Measurements from ENCODE around the gene DIDO1. TPM values are rescaled to one million over a fixed set of nuclear protein-coding genes. Genes with fewer than 3 reads are reported as not detected.
A peak's percentile ranks its signal among the peaks of the same experiment; 100 is the strongest.

DIDO1 gene
- total RNA-seq, 2 donors from 2014 or later, result 53.5 to 68.3 TPM

DNA sequence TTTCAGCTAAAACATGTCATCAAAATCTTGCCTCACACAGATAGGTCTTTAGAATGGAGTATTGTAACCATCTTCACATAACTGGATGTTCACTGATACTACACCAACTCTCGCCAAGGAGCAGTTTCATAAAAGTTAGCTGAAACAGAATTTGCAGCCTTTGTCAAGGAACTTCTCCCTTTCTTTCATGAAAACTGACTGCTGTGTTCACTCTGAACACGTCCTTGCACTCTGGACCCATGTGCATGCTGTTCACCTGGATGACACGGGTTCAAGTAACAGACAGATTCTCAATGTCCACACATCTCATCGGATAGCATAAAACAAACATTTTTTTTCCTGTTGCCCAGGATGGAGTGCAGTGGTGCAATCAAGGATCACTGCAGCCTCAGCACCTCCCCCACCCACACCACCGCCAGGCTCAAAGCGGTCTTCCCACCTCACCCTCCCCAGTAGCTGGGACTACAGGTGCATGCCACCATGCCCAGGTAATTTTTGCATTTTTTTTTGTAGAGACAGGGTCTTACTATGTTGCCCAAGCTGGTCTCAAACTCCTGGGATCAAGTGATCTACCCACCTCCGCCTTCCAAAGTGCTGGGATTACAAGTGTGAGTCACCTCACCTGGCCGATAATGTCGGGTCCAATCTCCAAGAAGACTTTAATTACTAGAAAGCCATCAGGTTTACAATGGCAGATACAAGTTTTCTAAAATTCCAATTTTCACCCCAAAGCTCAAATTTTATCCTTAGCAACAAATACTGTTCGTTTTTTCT, 9.4 kb downstream of the DIDO1 start:
- Histone ChIP-seq H3K4me1 (ENCODE audit: control insufficient read depth, insufficient read depth, low read length) (peaks cover 18% of the 10 kb centered on the region), H3K9me3 (ENCODE audit: control insufficient read depth, low read length) (no peaks in the 10 kb centered on the region), H3K27ac (ENCODE audit: low read depth, low read length) (peak overlapping the region; percentile 74), H3K27me3 (ENCODE audit: control insufficient read depth, insufficient read depth, low read length, poor library complexity, severe bottlenecking) (no peaks in the 10 kb centered on the region), H3K9ac (ENCODE audit: extremely low read depth, low read length, poor library complexity, severe bottlenecking) (no peak overlapping the region), H3K36me3 (ENCODE audit: control insufficient read depth, insufficient read depth, low read length) (peaks cover 34% of the 10 kb centered on the region), H3K4me3 (ENCODE audit: low read length) (no peak overlapping the region)
- H3K4me1 Mint-ChIP-seq, result peaks cover 64% of the 10 kb centered on the region
- TF ChIP-seq, protein P1, sequence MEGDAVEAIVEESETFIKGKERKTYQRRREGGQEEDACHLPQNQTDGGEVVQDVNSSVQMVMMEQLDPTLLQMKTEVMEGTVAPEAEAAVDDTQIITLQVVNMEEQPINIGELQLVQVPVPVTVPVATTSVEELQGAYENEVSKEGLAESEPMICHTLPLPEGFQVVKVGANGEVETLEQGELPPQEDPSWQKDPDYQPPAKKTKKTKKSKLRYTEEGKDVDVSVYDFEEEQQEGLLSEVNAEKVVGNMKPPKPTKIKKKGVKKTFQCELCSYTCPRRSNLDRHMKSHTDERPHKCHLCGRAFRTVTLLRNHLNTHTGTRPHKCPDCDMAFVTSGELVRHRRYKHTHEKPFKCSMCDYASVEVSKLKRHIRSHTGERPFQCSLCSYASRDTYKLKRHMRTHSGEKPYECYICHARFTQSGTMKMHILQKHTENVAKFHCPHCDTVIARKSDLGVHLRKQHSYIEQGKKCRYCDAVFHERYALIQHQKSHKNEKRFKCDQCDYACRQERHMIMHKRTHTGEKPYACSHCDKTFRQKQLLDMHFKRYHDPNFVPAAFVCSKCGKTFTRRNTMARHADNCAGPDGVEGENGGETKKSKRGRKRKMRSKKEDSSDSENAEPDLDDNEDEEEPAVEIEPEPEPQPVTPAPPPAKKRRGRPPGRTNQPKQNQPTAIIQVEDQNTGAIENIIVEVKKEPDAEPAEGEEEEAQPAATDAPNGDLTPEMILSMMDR (conservative IDR thresholded peaks at IDR 0.05), result no peak
- peaks cover 14% of the 10 kb centered on the region for H3K36me3 Mint-ChIP-seq (ENCODE audit: low read depth)
- peak overlapping the region; percentile 9 for H3K27ac Mint-ChIP-seq
- no peaks in the 10 kb centered on the region for H3K9me3 Mint-ChIP-seq
- DNase-seq, result no peak
- 82 to 92% methylated on average over 10 of the region's 10 CpGs for WGBS, 2 experiments (ENCODE audit: insufficient coverage in 1 of 2, insufficient read length in 1 of 2)
- no peaks in the 10 kb centered on the region for H3K27me3 Mint-ChIP-seq (ENCODE audit: insufficient read depth)
- no peak overlapping the region for H3K4me3 Mint-ChIP-seq

DNA sequence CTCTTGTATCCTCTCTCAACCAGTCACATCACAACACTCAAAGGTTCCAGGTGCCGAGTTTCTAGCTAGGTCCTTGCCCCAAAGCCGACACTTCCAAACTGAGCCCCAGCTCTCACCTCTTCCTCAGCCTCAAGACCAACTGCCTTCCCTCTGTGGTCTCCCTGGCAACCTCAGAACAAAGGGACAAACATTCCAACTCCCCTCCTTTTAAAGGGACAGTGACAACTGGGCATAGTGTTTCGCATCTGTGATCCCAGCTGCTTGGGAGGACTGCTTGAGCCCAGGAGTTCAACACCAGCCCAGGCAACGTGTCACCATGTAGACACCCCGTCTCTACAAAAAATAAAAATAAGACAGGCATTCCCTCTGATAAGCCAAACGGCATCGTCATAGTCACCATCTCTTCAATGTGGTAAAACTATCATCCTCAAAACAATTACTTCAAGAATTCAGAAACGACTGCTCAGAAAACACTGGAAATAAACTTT, 11.3 kb downstream of the DIDO1 start:
- Histone ChIP-seq H3K27ac (ENCODE audit: low read depth, low read length) (peak overlapping the region; percentile 48), H3K9ac (ENCODE audit: extremely low read depth, low read length, poor library complexity, severe bottlenecking) (no peak overlapping the region), H3K27me3 (ENCODE audit: control insufficient read depth, insufficient read depth, low read length, poor library complexity, severe bottlenecking) (no peaks in the 10 kb centered on the region), H3K4me1 (ENCODE audit: control insufficient read depth, insufficient read depth, low read length) (peaks cover 18% of the 10 kb centered on the region), H3K9me3 (ENCODE audit: control insufficient read depth, low read length) (no peaks in the 10 kb centered on the region), H3K4me3 (ENCODE audit: low read length) (no peak overlapping the region), H3K36me3 (ENCODE audit: control insufficient read depth, insufficient read depth, low read length) (peaks cover 53% of the 10 kb centered on the region)
- TF ChIP-seq, protein P1 (conservative IDR thresholded peaks at IDR 0.05), result no peak
- DNase-seq, result peak; percentile 90
- Mint-ChIP-seq H3K4me1 (peaks cover 57% of the 10 kb centered on the region), H3K9me3 (no peaks in the 10 kb centered on the region), H3K4me3 (peak overlapping the region; percentile 46), H3K36me3 (ENCODE audit: low read depth) (peaks cover 32% of the 10 kb centered on the region), H3K27me3 (ENCODE audit: insufficient read depth) (no peaks in the 10 kb centered on the region), H3K27ac (peak overlapping the region; percentile 97)
- 59 to 66% methylated on average over 7 to 8 of the region's 8 CpGs for WGBS, 2 experiments (ENCODE audit: insufficient coverage in 1 of 2, insufficient read length in 1 of 2)

DNA sequence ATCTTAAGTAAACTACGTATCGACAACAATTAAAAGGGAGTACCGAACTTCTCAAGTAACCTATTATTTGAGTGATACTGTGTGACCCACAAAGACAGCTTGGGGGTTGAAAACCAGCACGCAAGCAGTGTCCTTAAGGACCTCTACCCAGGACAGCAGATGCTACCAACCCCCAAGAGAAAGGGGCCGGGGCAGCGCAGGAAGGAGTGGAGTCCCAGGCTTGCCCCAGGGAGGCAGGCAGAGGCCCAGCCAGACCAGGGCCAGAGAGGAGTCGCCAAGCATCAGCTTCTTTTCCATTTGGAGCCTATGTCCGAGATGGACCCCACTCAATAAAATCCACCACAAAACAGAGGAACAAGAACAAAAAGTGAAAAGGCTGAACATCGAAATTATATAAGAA, 11.9 kb downstream of the DIDO1 start:
- Mint-ChIP-seq H3K9me3 (no peaks in the 10 kb centered on the region), H3K36me3 (ENCODE audit: low read depth) (peaks cover 37% of the 10 kb centered on the region), H3K27me3 (ENCODE audit: insufficient read depth) (no peaks in the 10 kb centered on the region), H3K27ac (peak overlapping the region; percentile 70), H3K4me1 (peaks cover 51% of the 10 kb centered on the region), H3K4me3 (peak overlapping the region; percentile 46)
- Histone ChIP-seq H3K4me1 (ENCODE audit: control insufficient read depth, insufficient read depth, low read length) (peaks cover 18% of the 10 kb centered on the region), H3K9me3 (ENCODE audit: control insufficient read depth, low read length) (no peaks in the 10 kb centered on the region), H3K27ac (ENCODE audit: low read depth, low read length) (peak overlapping the region; percentile 58), H3K27me3 (ENCODE audit: control insufficient read depth, insufficient read depth, low read length, poor library complexity, severe bottlenecking) (no peaks in the 10 kb centered on the region), H3K9ac (ENCODE audit: extremely low read depth, low read length, poor library complexity, severe bottlenecking) (no peak overlapping the region), H3K4me3 (ENCODE audit: low read length) (no peak overlapping the region), H3K36me3 (ENCODE audit: control insufficient read depth, insufficient read depth, low read length) (peaks cover 59% of the 10 kb centered on the region)
- DNase-seq, result no peak
- TF ChIP-seq, protein P1 (conservative IDR thresholded peaks at IDR 0.05), result no peak
- 96 to 100% methylated on average over 2 to 8 of the region's 9 CpGs for WGBS, 2 experiments (ENCODE audit: insufficient coverage in 1 of 2, insufficient read length in 1 of 2)
